ENCODE measurements around the gene PDE3B. TPM values are rescaled to one million over a fixed set of nuclear protein-coding genes. Genes with fewer than 3 reads are reported as not detected.
A peak's percentile ranks its signal among the peaks of the same experiment; 100 is the strongest.
"Not testable (repeated sequence)": the region's sequence is repeated elsewhere in the genome, so short reads cannot be mapped to it uniquely, and the experiment has no call there.

The PDE3B gene
- polyA plus RNA-seq, 3 donors = 6.7 to 8.6 (median 7.5) TPM

DNA sequence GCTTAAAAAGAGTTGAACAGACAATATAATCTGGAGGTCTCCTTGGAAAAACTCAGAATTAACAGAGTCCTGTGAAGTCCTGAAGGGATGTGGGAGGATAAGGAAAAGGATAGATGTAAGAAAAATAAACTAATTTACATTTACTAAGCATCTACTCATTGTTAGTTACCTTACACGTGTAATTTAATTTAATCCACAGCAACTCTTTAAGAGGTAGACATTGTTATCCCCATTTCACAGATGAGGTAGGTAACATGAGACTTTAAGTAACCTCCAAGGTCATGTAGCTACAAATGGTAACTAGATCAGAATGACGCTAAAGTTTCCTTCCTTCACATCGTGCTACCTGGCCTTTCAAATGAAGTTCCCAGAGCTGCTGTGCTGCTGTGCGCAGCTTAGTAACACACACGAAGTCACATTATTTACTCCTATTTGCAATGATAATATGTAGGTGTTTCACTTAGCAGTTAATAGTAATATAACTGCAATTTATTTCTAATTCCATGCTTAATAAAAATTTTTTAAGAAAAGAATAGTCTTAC is 5.7 kb upstream of the PDE3B start:
- DNase-seq = no peak

GRCh38 chr11:14638561-14638960 is 5.0 kb upstream of the PDE3B start:
- DNase-seq = no peak

DNA sequence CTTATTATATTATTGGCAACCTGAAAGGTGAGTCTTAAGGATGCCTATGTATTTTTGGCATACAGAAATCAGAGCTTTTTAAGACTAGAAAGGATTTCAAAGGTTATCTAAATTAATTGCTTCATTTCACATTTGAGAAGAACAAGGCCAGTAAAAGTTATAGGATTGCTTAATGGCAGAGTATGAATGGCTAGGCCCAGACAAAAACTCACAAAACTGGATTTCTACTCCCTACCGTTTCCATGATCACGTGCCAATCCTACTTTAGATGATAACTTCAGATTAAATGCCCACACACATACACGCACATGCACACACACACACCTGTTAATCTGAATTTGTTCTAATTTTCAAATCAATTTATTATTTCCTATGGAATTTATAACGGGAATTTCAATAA is 1.8 kb upstream of the PDE3B start:
- DNase-seq = no peak

DNA sequence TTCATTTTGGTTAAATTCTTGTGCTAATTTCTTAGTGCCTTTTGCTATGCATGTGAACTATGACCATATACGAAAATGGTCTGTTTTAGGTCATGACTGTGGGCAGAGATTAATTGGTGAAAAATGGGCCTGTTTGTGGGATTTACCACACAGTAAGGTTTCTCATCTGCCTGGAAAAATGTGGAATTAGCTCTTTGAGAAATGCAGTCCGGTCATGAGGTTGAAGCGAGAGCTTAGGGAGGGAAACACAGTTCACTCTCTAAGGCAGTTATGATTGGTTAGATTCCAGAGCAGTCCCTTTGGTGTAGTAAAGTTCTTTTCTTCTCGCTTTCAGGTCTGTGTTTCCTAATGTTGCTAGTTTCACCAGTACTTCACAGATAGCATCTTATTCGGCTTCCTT is 1.2 kb upstream of the PDE3B start:
- DNase-seq = no peak

- no peak for DNase-seq
Measured at GRCh38 chr11:14642873-14643696, 519 bp upstream of the PDE3B start.

- DNase-seq = peak; percentile 45
Measured at GRCh38 chr11:14644226-14645014, 816 bp downstream of the PDE3B start.

DNA sequence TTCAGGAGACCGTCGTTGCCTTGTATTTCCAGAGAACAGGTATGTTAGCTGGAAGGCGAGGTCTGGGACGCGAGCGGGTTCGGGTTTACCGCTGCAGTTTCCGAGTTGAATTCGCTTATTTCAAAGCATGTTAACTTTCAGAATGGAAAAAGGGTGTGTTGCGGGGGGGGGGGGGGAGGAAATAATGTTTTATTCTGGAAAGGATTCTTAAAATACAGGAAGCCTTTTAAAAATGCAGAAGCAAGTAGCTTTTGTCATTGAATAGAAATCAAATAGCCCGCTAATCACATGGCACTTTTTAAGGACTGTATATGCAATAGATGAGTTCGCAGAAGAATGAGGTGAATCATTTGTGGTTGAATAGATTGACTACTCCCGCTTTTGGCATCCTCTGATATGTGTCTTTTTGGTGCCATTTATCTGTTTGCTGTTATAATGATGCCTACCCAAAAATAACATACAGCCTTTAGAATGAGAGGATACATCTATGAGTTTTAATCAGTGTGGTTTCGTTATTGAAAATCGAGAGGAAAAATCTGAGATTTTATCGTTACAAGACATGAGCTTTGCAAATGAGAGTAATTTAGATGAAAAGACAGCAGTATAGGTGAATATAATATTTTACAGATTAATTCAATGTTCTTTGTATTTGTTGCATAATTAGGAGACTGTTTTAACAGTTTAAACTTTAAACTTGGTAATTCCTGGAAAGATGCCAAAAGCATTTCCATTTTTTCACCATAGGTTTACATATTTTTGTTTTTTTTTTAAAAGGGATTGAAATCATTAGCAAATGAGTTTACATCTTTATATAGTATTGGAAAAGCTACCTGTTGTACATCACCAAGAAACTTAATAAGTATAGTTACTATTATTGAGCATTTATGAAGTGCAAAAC is 1.7 kb downstream of the PDE3B start:
- no peak for DNase-seq

DNA sequence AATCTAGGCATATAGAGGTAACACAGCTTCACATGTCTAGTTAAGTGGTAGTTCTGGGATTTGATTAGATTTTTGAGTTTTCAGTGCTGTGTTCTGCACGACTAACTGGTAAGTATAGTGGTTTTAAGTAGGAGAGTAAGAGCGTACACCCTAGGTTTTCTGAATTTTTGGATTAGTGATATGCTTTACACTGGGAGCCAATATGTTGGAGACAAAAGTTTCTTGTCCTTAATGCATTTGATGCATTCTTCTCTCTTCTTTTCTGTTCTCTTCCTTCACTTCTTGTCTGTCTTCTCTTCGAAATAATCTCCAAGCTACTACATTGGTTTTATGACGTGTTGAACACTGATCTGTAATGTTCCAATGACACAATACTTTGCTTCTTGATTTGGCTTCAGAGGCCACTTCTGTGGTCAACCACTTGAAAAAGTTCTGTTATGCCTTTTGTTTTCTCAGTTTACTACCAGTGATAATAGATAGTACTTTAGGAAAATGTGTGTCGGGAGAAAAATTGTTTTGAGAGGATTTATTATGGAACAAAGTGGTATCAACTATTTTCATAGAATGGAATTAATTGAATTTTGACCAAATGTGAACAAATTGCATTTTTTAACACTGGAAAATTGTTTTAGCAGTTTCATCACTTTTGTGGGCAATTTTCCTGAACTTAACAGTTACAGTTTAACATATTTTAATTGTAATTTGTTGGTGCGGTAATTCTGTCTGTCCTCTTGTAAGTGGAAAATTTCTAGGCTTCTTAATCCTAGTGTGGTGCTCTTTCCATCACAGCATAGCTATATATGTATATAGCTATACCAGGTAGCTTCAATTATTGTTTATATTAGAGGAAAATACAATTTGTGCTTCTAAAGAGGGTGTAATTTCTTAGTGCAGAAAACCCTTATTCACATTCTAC is 2.6 kb downstream of the PDE3B start:
- DNase-seq = no peak

DNA sequence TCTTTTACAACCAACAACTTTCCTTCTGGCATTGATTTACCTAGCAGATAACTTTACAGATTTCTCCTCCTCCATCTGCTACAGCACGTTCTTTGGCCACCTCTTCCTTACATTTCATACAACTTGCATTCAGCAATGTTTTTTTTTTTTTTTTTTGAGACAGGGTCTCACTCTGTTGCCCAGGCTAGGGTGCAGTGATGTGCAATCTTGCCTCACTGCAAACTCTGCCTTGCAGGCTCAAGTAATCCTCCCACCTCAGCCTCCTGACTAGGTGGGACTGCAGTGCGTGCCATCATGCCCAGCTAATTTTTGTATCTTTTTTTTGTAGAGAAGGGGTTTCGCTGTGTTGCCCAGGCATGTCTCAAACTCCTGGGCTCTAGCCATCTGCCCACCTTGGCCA is 6.5 kb downstream of the PDE3B start:
- DNase-seq = no peak

- DNase-seq = no peak
Measured at GRCh38 chr11:14653090-14653489, 9.5 kb downstream of the PDE3B start.

DNA sequence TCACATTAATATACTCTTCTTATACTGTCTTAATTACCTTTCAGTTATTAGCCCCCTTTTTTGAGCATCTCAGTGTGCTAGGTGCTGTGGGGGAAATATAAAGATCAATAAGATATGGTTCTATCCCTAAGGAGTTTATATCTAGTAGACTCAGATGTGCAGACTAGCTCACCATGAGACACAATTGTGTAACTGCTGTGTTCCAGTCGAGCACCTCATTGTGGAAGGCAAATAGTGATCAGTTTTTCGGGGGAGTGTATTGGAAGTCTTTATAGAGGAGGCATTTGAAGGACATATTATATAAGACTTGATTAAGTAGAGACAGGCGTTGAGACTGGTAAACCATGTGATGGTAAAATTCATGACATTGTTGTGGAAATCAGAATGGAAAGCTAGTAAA is 11.8 kb downstream of the PDE3B start:
- DNase-seq = no peak

GRCh38 chr11:14656536-14657457 is 13.2 kb downstream of the PDE3B start:
- peak; percentile 19 for DNase-seq

DNA sequence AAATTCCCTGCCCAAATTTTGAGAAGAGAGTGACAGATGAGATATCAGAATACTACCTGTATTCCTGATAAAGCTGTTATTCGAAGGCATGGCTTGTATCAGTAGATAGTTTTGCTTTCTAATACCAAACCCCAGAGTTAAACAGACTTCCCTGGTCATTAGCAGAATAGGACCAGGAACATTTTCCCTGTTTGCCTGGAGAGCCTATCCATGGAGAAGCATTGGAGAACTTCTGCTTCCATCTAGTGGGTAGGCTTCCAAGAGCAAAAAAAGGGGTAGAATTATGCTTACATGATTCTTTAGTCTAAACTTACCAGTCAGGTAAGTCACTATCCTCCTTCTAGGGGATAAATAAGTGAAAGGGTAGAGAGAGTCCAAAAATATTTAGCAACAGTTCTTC is 14.2 kb downstream of the PDE3B start:
- DNase-seq = no peak

DNA sequence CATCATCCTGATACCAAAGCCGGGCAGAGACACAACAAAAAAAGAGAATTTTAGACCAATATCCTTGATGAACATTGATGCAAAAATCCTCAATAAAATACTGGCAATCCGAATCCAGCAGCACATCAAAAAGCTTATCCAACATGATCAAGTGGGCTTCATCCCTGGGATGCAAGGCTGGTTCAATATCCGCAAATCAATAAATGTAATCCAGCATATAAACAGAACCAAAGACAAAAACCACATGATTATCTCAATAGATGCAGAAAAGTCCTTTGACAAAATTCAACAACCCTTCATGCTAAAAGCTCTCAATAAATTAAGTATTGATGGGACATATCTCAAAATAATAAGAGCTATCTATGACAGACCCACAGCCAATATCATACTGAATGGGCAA is 21.3 kb downstream of the PDE3B start:
- not testable (repeated sequence) for DNase-seq

DNA sequence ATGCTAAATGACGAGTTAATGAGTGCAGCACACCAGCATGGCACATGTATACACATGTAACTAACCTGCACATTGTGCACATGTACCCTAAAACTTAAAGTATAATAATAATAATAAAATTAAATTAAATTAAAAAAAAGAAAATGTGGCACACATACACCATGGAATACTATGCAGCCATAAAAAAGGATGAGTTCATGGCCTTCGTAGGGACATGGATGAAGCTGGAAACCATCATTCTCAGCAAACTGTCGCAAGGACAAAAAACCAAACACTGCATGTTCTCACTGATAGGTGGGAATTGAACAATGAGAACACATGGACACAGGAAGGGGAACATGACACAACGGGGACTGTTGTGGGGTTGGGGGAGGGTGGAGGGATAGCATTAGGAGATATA is 23.7 kb downstream of the PDE3B start:
- not testable (repeated sequence) for DNase-seq

DNA sequence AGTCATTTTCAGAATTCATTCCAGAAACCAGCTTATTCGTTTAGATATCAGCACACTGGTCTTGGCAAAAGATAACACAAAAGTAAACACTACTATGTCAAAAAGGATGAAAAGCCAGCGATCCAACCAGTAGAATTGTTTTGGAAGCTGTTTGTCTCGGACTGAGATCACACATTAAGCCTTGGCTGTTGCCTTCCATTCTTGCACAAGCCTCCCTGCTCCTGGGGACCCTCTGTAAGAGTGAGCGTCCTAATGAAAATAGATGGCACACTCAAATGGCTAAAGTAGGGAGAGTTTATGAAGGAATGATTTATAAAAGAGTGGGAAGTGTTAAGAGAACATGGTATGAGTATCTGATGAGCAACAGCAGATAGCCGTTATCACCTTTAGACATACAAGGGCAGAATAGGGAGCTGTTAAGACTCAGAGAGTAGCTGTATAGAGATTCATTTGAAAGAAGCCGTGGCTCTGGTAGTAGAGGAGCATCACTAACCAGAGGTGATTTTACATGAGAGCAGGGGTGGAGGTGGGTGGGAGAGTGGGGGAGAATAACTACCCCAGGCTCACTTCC is 25.2 kb downstream of the PDE3B start:
- DNase-seq = no peak

DNA sequence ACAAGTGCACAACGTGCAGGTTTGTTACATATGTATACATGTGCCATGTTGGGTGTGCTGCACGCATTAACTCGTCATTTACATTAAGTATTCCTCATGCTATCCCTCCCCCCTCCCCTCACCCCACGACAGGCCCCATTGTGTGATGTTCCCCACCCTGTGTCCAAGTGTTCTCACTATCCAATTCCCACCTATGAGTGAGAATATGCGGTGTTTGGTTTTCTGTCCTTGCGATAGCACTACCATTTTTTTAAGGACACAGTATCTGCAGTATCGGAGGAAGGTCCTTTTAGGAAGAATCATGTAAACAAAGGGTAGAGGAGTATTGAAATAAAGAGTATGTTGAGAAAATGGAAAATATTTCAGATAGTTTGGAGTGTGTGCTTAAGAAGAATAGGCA is 25.9 kb downstream of the PDE3B start:
- DNase-seq = no peak

DNA sequence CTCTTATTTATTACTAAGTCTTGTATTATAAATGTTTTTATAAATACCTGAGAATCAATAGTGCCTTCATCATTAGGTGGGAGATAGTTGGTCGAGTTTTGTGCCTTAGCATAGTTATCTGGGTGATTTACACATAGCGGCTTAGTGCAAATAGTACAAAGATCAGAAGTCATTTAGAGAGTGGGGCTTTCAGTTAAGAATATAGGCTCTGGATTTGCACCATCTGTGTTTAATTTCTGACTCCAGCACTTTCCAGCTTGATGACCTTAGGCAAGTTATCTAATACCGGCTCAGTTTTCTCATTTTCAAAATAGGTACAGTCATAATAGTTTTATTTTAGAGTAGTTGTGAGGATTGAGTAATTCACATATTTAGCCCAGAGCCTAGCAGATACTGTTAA is 26.4 kb downstream of the PDE3B start:
- no peak for DNase-seq

DNA sequence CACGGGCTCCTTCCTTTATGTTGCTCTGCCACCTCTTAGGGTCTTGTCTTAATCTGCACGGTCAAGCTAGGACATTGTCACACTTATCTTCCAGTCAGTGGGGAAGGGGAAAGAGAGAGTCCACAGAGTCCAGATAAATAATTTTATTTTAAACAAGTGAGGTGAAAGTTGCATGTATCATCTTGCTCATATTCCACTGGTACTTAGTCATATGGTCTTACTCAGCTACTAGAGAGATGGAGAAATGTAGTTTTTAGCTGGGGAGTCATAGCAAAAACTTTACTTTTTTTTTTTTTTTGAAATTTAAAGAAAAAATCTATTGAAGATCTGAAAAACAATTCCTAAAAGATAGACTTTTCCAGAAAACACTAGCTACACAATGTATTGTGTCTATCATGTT is 29.0 kb downstream of the PDE3B start:
- no peak for DNase-seq

All from renal pelvis (tissue), 4 donors.